Fibroblast of the conjunctiva (primary cell): Measurements from ENCODE around the gene CHRNA9.
"Not testable (repeated sequence)": the region's sequence is repeated elsewhere in the genome, so short reads cannot be mapped to it uniquely, and the experiment has no call there.

ENCODE experiments used
- DNase-seq: peaks from one replicate; pipeline ENCODE4 v3.0.0-alpha.2; 2010; ENCODE audit warnings: low read depth

The CHRNA9 gene

GRCh38 chr4:40334591-40335524, at the start of gene CHRNA9:
TSS of gene CHRNA9 (plus strand) at chr4:40335333. CDS start at chr4:40335468, 135 bp downstream.
- no peak for DNase-seq

- DNase-seq: no peak
Measured at GRCh38 chr4:40285692-40286091, 49.4 kb upstream of the CHRNA9 start.

- no peak for DNase-seq
Measured at GRCh38 chr4:40288566-40288965, 46.6 kb upstream of the CHRNA9 start.

- no peak for DNase-seq
Measured at GRCh38 chr4:40289366-40290188, 45.6 kb upstream of the CHRNA9 start.

GRCh38 chr4:40290611-40291186, 44.4 kb upstream of the CHRNA9 start:
- not testable (repeated sequence) for DNase-seq

GRCh38 chr4:40292313-40292759, 42.8 kb upstream of the CHRNA9 start:
- no peak for DNase-seq

- DNase-seq: no peak
Measured at GRCh38 chr4:40294339-40294738, 40.8 kb upstream of the CHRNA9 start.

GRCh38 chr4:40295030-40295429, 40.1 kb upstream of the CHRNA9 start:
- not testable (repeated sequence) for DNase-seq

GRCh38 chr4:40295572-40295971, 39.6 kb upstream of the CHRNA9 start:
- no peak for DNase-seq

- DNase-seq: no peak
Measured at GRCh38 chr4:40299126-40299525, 36.0 kb upstream of the CHRNA9 start.

GRCh38 chr4:40299811-40300292, 35.3 kb upstream of the CHRNA9 start:
- no peak for DNase-seq

GRCh38 chr4:40300371-40301162, 34.6 kb upstream of the CHRNA9 start:
- no peak for DNase-seq

GRCh38 chr4:40301603-40302002, 33.5 kb upstream of the CHRNA9 start:
- no peak for DNase-seq

- DNase-seq: no peak
Measured at GRCh38 chr4:40303751-40304150, 31.4 kb upstream of the CHRNA9 start.

- no peak for DNase-seq
Measured at GRCh38 chr4:40305328-40306170, 29.6 kb upstream of the CHRNA9 start.

GRCh38 chr4:40306226-40306625, 28.9 kb upstream of the CHRNA9 start:
- no peak for DNase-seq

- DNase-seq: no peak
Measured at GRCh38 chr4:40306976-40307375, 28.2 kb upstream of the CHRNA9 start.

GRCh38 chr4:40307627-40308497, 27.3 kb upstream of the CHRNA9 start:
- no peak for DNase-seq

GRCh38 chr4:40308528-40309122, 26.5 kb upstream of the CHRNA9 start:
- no peak for DNase-seq
